ENCODE measurements around the gene PURA.

PURA gene

DNA sequence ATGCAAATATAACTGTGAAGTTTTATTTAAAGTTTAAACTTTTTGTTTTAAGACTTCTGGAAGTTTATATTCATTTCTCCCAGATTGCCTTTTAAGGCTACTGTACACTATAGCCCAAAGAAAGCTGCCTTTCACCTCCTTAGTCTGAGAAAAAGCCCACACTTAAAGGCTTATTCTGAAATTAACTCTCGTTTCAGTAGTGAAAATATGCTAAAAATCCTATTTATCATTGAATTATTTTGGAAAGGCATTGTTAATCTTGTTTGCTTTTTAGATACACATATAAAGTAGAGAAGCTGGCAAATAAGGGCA is 3.3 kb upstream of the PURA start:
- peak in 1 of 2 donors; percentile 7 for DNase-seq

DNA sequence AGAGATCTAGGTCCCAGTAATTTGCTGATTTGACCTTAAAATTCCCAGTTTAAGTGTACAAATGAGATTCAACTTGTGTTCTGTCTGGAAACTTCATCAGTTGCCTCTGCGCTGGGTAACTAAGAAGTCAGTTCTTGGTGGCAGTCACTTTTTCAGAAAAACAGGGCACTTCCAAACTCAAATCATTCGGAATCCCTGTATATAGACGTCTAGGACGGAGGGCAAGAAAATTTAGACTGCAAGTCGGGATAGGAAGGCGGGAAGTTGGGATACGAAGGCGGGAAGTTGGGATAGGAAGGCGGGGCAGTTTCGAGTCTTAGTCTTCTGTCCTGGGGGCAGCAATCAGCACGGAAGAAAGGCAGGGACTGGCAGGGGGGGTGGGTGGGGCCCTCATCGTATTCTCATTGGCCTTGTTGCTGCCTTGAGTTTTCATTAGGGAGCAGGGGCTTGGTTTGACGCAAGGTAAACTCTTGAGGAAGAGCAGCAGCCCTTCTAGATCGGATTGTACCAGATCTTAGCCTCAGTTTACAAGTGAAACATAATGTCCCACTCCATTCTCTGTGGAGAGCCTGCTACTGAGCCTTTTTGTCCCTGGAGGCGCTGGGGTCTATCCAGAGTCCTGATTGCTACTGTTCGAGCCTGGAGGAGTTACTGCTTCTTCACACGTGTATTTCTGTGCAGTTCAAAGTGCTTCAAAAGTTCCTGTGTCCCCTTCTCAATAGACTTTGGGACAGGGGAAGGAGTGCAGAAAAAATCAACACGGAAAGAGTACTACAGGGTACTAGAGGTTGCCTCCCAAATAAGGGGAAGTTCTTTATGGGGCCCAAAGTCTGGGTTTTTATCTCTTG is 2.7 kb upstream of the PURA start:
- DNase-seq: no peak

DNA sequence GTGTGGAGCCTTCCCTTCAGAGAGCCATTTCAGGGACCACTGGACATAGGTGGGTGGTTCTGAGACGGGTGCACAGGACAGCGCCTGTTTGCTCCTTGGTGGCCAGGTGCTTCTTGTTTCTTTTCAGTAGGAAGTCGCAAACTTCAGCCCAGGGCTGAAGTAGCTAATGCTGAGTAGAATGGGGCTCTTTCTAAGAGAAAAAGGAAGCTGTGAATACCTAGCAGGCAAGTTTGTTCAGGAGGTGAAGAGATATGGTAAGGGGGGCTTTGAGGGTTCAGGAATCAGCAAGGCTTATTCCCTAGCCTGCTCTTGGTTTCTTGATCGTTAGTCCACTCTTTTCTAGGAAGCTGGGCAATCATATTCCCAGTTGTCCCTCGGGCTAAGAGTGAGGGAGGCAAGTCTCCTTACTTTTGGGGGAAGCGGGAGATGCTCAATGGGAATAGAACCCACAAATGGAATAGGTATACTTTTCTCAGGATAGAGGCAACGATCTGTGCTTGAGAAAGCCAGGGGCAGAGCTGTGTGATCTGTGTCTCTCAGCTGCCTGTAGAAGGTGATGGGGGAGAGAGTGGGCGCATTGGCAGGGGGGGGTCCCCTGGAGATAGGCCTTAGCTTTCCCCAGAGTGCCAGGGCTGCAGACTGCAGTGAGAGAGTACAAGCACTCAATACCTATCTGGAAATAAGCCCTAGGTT is 1.9 kb upstream of the PURA start:
- no peak for DNase-seq

DNA sequence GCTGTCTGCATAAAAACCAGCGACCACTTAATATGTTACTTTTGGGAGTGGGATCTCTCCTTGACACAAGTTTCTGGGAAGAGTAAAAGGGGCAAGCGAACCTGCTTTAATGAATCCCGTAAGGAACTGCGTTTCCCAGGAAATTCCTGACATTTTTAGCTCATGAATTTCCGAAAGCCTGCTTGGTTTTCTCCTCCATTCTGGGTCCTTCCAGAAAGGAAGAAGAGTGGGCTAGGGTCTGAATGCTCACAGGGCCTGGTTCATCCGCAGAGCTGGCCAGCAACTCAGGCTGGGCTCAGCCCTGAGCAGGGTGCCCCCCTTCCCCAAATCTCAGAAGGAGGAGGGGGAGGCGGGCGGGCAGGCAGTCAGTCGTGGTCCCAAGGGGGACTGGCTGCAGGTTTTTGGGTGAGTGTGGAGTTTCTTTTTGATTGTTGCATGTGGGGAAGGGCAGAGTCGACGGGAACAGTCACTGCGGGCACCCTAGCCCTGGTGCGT is 1.2 kb upstream of the PURA start:
- no peak for DNase-seq

DNA sequence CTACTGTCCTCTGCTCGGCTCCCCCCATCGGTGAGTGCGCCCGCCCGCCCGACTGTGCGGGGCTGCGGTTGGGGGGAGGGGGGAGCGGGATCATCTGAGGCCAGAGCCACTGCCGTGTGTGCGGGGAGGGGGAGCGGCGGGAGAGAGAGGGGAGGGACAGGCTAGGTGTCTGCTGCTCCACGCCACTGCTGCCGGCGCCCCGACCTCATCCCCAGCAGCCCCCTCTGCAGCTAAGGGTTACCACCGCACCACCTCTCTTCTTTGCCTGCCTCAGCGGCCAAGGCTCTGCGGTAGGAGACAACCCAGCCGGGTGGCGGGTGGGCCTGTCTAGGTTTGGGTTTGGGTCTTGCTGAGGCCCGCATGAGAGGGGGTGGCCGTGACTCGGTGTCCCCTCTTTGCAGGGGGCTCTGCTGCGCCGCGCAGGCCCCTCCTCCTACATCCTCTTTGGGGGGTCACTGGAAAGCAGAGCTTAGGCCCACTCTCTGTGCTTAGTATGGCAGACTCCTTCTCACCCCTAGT is 670 bp upstream of the PURA start:
- DNase-seq: no peak

GRCh38 chr5:140114341-140115185 is 654 bp downstream of the PURA start:
- DNase-seq: peak; percentile 55 to 64

- no peak for DNase-seq
Measured at GRCh38 chr5:140115186-140115500, 1.2 kb downstream of the PURA start.

DNA sequence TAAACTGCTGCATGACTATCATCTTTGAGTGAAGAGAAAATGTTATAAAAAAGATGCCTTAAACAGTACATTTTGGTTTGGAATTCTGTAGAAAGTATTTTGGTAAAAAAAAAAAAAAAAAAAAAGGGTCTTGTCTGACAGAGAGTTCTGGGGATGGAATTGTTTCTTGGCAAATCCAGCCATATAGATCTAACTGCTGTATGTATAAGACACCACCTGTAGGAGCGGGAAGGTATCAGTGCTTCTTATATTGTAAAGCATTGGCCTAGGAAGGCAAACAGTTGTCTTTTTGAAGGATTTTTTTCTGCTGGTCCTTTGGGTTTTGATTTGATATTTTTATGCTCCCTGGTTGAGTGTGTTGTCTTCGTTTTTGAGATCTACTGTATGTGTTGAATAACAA is 2.8 kb downstream of the PURA start:
- no peak for DNase-seq

GRCh38 chr5:140117523-140117922 is 3.6 kb downstream of the PURA start:
- no peak for DNase-seq

DNA sequence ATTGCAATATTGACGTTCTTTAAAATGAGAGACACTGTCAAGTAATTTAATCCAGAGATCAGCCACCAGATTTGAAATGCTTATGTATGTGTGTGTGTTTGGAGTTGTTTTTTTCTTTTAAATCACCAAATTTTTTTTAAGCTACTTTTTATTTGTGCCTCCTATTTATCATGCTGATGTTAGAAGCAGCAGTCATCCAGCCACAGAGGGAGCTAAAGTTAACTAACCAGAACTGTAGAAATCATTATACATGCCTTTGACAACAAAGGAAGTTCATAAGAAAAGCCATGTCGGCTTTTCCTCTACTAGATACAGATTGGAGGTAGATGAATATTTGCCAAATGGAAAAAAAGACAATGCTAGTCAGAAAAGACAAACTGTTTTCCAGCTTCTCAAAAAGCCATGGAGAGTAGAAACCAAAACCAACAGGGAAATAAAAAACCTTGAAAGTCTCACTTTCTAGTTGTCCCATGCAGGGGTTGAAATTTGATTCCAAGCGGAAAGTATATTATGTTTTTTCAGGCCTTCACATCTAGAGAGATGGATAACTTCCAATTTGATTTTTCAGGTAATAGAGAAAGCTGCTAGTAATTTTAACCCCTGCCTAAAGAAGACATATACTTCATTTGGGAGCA is 4.5 kb downstream of the PURA start:
- no peak for DNase-seq

- DNase-seq: no peak
Measured at GRCh38 chr5:140125637-140126036, 11.7 kb downstream of the PURA start, which contains the start of gene IGIP. Gene IGIP (plus strand): TSS chr5:140125937. CDS start chr5:140128477, 2,540 bp downstream.

- DNase-seq: no peak
Measured at GRCh38 chr5:140126315-140127012, 12.6 kb downstream of the PURA start.

- DNase-seq: no peak
Measured at GRCh38 chr5:140128376-140128775, 14.5 kb downstream of the PURA start.

DNA sequence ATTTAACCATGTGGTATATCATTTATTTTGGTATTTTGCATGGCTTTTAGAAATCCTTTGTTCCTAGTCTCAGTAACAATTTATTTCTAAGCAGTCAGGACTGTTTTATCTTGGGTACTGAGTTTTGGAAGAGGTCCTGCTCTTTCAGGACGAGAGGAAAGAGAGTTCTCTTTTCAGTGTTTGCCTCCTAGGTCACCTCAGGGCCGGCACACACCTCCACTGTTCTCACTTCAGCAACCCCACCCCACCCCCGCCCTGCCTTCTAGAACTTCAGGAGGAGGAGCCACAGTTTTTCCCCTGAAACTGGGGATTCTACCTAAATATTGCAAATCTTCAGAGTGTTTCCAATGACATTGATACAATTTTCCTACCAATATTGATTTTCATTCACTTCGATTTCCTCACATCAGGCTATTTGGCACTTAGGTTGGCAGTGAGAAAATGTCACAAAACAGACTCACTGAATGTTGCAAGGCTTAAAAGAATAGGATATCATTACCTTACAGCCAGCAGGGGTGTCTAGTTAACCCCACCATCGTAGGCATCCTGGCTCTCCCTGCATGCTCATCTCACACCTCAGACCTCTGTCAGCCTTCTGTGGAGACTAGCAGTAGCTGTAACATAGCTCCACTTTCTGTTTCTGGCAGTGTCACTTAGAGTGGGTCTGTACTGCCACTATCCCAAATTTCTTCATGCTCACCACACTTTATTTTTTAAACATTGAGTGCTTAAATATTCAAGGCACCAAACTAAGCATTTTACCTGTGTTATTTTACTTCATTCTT is 17.2 kb downstream of the PURA start:
- no peak for DNase-seq

DNA sequence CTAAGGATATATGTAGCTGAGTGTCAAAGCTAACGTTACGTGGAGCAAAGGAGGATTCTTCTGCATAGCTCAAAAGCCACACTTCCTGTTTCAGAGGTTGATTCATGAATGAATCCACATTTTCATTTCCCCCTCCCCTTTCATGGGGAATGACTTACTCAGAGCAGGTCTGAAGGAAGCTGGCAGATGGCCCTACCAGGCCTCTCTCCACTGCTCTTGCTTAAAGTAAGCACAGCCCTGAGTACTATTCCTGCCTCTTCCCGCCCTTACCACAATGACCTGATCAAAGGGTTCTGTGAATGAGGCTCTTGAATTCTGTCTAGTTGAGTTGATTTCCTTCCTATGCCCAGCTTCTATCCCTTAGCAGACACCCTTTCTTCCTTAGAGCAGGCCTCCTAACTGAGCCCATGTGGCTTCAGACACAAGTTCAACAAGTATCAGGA is 18.1 kb downstream of the PURA start:
- peak; percentile 37 to 65 for DNase-seq

- no peak for DNase-seq
Measured at GRCh38 chr5:140133514-140134167, 19.7 kb downstream of the PURA start.

DNA sequence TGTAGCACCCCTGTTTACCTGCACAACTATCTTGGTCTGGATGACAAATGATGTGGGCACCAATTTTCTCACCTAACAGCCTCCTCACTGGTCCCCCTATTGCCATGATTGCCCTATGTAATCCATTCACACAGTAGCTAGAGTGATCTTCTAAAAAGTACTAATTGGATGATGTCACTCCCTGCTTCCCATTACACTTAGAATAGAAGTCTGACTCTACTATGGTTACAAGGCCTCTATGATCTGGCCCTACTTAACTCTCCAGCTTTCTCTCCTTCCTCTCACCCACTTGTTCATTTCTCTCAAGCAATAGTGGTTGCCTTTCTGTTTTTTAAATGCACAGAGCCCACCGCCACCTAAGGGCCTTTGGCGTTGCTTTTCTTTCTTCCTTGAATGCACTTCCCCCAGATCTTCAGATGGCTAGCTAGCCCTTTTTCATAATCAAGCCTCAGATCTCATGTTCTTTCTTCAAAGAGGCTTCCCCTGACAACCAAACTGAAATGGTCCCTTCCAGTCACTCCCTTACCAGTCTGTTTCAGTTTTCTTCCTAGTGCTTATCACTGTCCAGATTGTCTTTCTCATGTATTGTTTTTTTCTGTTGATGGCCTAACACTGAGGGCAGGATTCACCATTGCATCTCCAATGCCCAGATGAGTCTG is 20.5 kb downstream of the PURA start:
- DNase-seq: no peak

- no peak for DNase-seq
Measured at GRCh38 chr5:140135127-140135526, 21.2 kb downstream of the PURA start.

- no peak for DNase-seq
Measured at GRCh38 chr5:140136624-140137023, 22.7 kb downstream of the PURA start.

DNA sequence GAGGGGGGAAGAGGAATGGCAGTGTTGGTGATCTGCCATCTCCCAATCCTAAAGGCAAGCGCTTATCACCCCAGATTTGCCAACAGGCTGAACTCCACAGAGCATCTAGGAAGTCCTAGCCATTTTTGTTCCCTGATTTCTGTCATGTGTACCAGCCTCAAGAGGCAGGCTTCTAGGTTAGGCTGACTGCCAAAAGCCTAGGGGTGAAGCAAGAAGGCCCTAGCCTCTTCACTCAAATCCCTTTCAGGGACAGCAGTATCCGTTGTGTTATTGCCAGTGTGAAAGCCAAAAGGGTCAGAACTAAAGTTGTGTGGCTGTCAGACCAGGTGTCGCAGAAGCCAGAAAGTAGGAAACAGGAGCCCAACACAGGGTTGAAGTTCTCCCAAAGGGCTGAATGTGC is 26.5 kb downstream of the PURA start:
- no peak for DNase-seq
